Measurements from ENCODE around the gene KRTAP2-4.
"Not testable (repeated sequence)": the region's sequence is repeated elsewhere in the genome, so short reads cannot be mapped to it uniquely, and the experiment has no call there.

Gene KRTAP2-4

GRCh38 chr17:41065829-41066624 lies at the start of gene KRTAP2-4:
TSS of gene KRTAP2-4 (minus strand) at chr17:41065879. CDS start at chr17:41065845, 34 bp downstream.
- no peak for DNase-seq

- no peak for DNase-seq
Measured at GRCh38 chr17:41111151-41111885, 45.6 kb upstream of the KRTAP2-4 start.

- DNase-seq: not testable (repeated sequence)
Measured at GRCh38 chr17:41108728-41109386, 43.2 kb upstream of the KRTAP2-4 start.

- DNase-seq: no peak
Measured at GRCh38 chr17:41107941-41108450, 42.3 kb upstream of the KRTAP2-4 start.

GRCh38 chr17:41105347-41105746 lies 39.7 kb upstream of the KRTAP2-4 start, which contains the start of gene KRTAP4-9:
TSS of gene KRTAP4-9 (plus strand) at chr17:41105389. CDS start at chr17:41105389, 0 bp downstream.
- not testable (repeated sequence) for DNase-seq

- not testable (repeated sequence) for DNase-seq
Measured at GRCh38 chr17:41104386-41105038, 38.8 kb upstream of the KRTAP2-4 start.

- no peak for DNase-seq
Measured at GRCh38 chr17:41103896-41104295, 38.2 kb upstream of the KRTAP2-4 start.

GRCh38 chr17:41101586-41102259 lies 36.0 kb upstream of the KRTAP2-4 start, which contains the start of gene KRTAP4-16:
TSS of gene KRTAP4-16 (minus strand) at chr17:41102209. CDS start at chr17:41102209, 0 bp downstream.
- no peak for DNase-seq

- DNase-seq: not testable (repeated sequence)
Measured at GRCh38 chr17:41099682-41100480, 34.2 kb upstream of the KRTAP2-4 start.

GRCh38 chr17:41098481-41098880 lies 32.8 kb upstream of the KRTAP2-4 start:
- DNase-seq: no peak

- DNase-seq: no peak
Measured at GRCh38 chr17:41098042-41098441, 32.4 kb upstream of the KRTAP2-4 start, which contains the start of gene KRTAP4-8. TSS of gene KRTAP4-8 (minus strand) at chr17:41098142. CDS start at chr17:41098084, 58 bp downstream.

- DNase-seq: no peak
Measured at GRCh38 chr17:41096055-41096454, 30.4 kb upstream of the KRTAP2-4 start.

- not testable (repeated sequence) for DNase-seq
Measured at GRCh38 chr17:41088760-41089352, 23.2 kb upstream of the KRTAP2-4 start.

- not testable (repeated sequence) for DNase-seq
Measured at GRCh38 chr17:41084100-41084856, 18.6 kb upstream of the KRTAP2-4 start, which contains the start of gene KRTAP4-7. TSS of gene KRTAP4-7 (plus strand) at chr17:41084150. CDS start at chr17:41084207, 57 bp downstream.

GRCh38 chr17:41083427-41083826 lies 17.7 kb upstream of the KRTAP2-4 start:
- not testable (repeated sequence) for DNase-seq

GRCh38 chr17:41082626-41083025 lies 16.9 kb upstream of the KRTAP2-4 start:
- DNase-seq: no peak

- no peak for DNase-seq
Measured at GRCh38 chr17:41076788-41077187, 11.1 kb upstream of the KRTAP2-4 start.

- DNase-seq: no peak
Measured at GRCh38 chr17:41073676-41074075, 8.0 kb upstream of the KRTAP2-4 start.

- no peak for DNase-seq
Measured at GRCh38 chr17:41071606-41072360, 6.1 kb upstream of the KRTAP2-4 start.

Measured in NCI-H748 treated with DMSO at 0.1 percent for 48 hours (cell line).